CD4-positive, alpha-beta T cell (primary cell): ENCODE results near the gene MAP4K3. TPM values are rescaled to one million over a fixed set of nuclear protein-coding genes. Genes with fewer than 3 reads are reported as not detected.

Experiments
- ATAC-seq: fragments of 200-7000 bp; cut with Tn5 transposase; one replicate; pipeline ENCODE4 v1.10.0; 2022; ENCODE audit warnings: mild to moderate bottlenecking; ENCODE audit not compliant: poor library complexity
- CTCF ChIA-PET: fragments of 350-600 bp; sonication (Branson Sonifier 250); formaldehyde crosslinking; loops from one replicate; lab custom pipeline; 2021; ENCODE audit warnings: antibody characterized with exemption, inconsistent platforms; lab: Charles Lee
- POLR2A ChIA-PET: fragments of 350-600 bp; sonication (Branson Sonifier 250); formaldehyde crosslinking; loops from one replicate; lab custom pipeline; 2021; ENCODE audit warnings: antibody characterized with exemption, inconsistent platforms; lab: Charles Lee
- DNase-seq, 14 experiments: peaks; one replicate each; pipeline ENCODE4 v3.0.0-alpha.2; 2013 to 2020; ENCODE audit warnings: mixed read lengths in 2 of 14
- H3K27ac ChIP-seq, 2 donors: one replicate each; pipeline versions ENCODE4 v1.5.1 to v1.7.0; 2013; ENCODE audit warnings: low read length in 2 of 2, low read depth in 1 of 2, mild to moderate bottlenecking in 1 of 2
- H3K27me3 ChIP-seq, 2 experiments: 1 replicate in 1 of 2; 2 replicates in 1 of 2; pipeline versions ENCODE4 v1.6.1 to v1.7.0; 2013; ENCODE audit warnings: low read length in 2 of 2, control low read depth in 1 of 2, mild to moderate bottlenecking in 1 of 2, moderate library complexity in 1 of 2; ENCODE audit not compliant: insufficient read depth in 2 of 2, control insufficient read depth in 1 of 2
- H3K36me3 ChIP-seq: one replicate; pipeline ENCODE4 v1.6.1; 2013; ENCODE audit warnings: low read length, control low read depth; ENCODE audit not compliant: insufficient read depth
- H3K4me1 ChIP-seq: one replicate; pipeline ENCODE4 v1.6.1; 2013; ENCODE audit warnings: low read length, control low read depth; ENCODE audit not compliant: insufficient read depth
- H3K4me3 ChIP-seq: one replicate; pipeline ENCODE4 v1.5.1; 2013; ENCODE audit warnings: mild to moderate bottlenecking, low read length, moderate library complexity
- H3K9me3 ChIP-seq, 2 experiments: 1 replicate in 1 of 2; 2 replicates in 1 of 2; pipeline versions ENCODE4 v1.6.1 to v1.7.0; 2013; ENCODE audit warnings: low read length in 2 of 2, mild to moderate bottlenecking in 2 of 2, control low read depth in 1 of 2, moderate library complexity in 1 of 2; ENCODE audit not compliant: control insufficient read depth in 1 of 2, insufficient read depth in 1 of 2
- H3K27ac Mint-ChIP-seq: one replicate; pipeline ENCODE4 v1.8.0; 2020; ENCODE audit warnings: mixed read lengths
- H3K27me3 Mint-ChIP-seq: one replicate; pipeline ENCODE4 v1.8.0; 2021; ENCODE audit warnings: mixed read lengths
- H3K36me3 Mint-ChIP-seq: one replicate; pipeline ENCODE4 v1.8.0; 2021; ENCODE audit warnings: low read depth, mixed read lengths
- H3K4me1 Mint-ChIP-seq: one replicate; pipeline ENCODE4 v1.8.0; 2021; ENCODE audit warnings: low read depth, mixed read lengths
- H3K4me3 Mint-ChIP-seq: one replicate; pipeline ENCODE4 v1.8.0; 2020; ENCODE audit warnings: mild to moderate bottlenecking, mixed read lengths
- H3K9me3 Mint-ChIP-seq: one replicate; pipeline ENCODE4 v1.8.0; 2020; ENCODE audit warnings: mixed read lengths
- intact Hi-C, 2 experiments: fragments of 100-400 bp; cut with DNase I in 1 of 2; cut with micrococcal nuclease in 1 of 2; formaldehyde crosslinking; loops; one replicate each; pipeline versions ENCODE4 v1.15.1 to v1.9.0; 2023 to 2025; cut with DNase I, micrococcal nuclease
- total RNA-seq, 174 experiments: library from RNA in 2 of 174; stranded (reverse) in 2 of 174; gene quantifications; one replicate each; pipeline ENCODE4 v1.2.3 and lab custom pipeline; 2021 to 2026
- TF ChIP-seq, protein P1 (sequence below): fragments of 200-600 bp; IDR thresholded peaks from one replicate; pipeline ENCODE4 v1.8.0; 2022; ENCODE audit warnings: antibody characterized with exemption, mild to moderate bottlenecking

MAP4K3 gene
- total RNA-seq, 2 experiments from 2014 or later = 18.4 to 22.5 TPM

DNA sequence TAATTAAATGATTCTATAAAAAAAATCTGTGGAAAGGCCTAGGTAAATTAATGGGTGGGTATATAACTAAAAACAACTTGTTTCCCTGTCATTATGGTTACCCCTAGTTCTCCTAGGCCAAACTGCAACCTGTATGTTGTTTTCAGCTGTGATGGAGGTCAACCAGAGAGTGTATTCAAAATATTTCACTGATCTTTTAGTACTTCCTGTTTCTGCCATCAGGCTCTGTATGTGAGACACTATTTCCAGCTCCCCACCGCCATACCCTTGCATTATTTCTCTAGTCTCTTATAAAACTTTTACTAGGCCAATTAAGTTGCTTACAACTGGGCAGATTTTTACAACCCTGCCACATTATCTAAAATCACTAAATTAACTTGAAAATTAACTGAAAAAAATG lies 172.4 kb downstream of the MAP4K3 start:
- Histone ChIP-seq H3K27ac (no peak overlapping the region), H3K4me3 (no peak overlapping the region), H3K4me1 (no peaks in the 10 kb centered on the region), H3K27me3 (no peaks in the 10 kb centered on the region), H3K9me3 (no peaks in the 10 kb centered on the region), H3K36me3 (no peaks in the 10 kb centered on the region)
- Mint-ChIP-seq H3K36me3 (peaks cover 52% of the 10 kb centered on the region), H3K9me3 (no peaks in the 10 kb centered on the region), H3K27me3 (no peaks in the 10 kb centered on the region), H3K4me3 (no peak overlapping the region), H3K4me1 (peaks cover 9% of the 10 kb centered on the region), H3K27ac (no peak overlapping the region)
- DNase-seq (no peak), ATAC-seq (no peak)
- TF ChIP-seq, protein P1, sequence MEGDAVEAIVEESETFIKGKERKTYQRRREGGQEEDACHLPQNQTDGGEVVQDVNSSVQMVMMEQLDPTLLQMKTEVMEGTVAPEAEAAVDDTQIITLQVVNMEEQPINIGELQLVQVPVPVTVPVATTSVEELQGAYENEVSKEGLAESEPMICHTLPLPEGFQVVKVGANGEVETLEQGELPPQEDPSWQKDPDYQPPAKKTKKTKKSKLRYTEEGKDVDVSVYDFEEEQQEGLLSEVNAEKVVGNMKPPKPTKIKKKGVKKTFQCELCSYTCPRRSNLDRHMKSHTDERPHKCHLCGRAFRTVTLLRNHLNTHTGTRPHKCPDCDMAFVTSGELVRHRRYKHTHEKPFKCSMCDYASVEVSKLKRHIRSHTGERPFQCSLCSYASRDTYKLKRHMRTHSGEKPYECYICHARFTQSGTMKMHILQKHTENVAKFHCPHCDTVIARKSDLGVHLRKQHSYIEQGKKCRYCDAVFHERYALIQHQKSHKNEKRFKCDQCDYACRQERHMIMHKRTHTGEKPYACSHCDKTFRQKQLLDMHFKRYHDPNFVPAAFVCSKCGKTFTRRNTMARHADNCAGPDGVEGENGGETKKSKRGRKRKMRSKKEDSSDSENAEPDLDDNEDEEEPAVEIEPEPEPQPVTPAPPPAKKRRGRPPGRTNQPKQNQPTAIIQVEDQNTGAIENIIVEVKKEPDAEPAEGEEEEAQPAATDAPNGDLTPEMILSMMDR = no peak
- intact Hi-C loops = no loop called here
- ChIA-PET CTCF (no interaction called here), POLR2A (no interaction called here)

DNA sequence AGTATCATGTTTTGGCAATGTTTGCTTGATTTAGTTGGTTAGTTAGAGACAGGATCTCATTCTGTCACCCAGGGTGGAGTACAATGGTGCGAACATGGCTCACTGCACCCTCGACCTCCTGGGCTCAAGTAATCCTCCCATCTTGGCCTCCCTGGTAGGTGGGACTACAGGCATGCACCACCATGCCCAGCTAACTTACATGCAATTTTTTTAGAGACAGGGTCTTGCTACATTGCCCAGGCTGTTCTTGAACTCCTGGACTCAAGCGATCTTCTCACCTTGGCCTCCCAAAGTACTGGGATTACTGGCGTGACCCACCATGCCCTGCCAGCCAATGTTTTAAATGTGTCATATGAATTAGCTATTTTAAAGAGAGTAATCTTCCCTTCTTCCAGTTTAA lies 177.0 kb downstream of the MAP4K3 start:
- H3K9me3 ChIP-seq = no peaks in the 10 kb centered on the region
- CTCF ChIA-PET = no interaction called here
- no peaks in the 10 kb centered on the region for H3K27me3 ChIP-seq
- no peaks in the 10 kb centered on the region for H3K4me1 ChIP-seq
- H3K36me3 Mint-ChIP-seq = peaks cover 59% of the 10 kb centered on the region
- DNase-seq = no peak
- no peaks in the 10 kb centered on the region for H3K4me1 Mint-ChIP-seq
- peaks cover 5% of the 10 kb centered on the region for H3K36me3 ChIP-seq
- H3K27ac Mint-ChIP-seq = no peak overlapping the region
- intact Hi-C loops = no loop called here
- H3K9me3 Mint-ChIP-seq = no peaks in the 10 kb centered on the region
- H3K4me3 ChIP-seq = no peak overlapping the region
- POLR2A ChIA-PET = no interaction called here
- no peaks in the 10 kb centered on the region for H3K27me3 Mint-ChIP-seq
- TF ChIP-seq, protein P1 = no peak
- no peak overlapping the region for H3K27ac ChIP-seq
- H3K4me3 Mint-ChIP-seq = no peak overlapping the region
- ATAC-seq = no peak

DNA sequence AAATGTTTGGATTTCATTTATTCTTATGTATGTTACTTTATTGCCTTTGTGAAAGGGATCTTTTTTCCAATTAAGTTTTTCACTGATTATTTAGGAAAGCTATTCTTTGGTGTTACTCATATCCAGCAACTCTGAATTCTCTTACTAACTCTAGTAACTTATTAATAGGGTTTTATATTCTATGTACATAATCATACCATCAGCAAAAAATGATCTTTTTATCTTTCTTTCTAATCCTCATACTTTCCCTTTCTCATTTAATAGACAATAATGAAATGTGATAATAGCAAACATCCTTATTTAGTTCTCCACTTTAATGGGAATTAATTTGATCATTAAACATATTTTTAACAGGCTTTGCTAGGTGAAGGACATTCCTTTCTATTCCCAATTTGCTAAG lies 181.0 kb downstream of the MAP4K3 start:
- no peak overlapping the region for H3K27ac ChIP-seq
- CTCF ChIA-PET = no interaction called here
- peaks cover 21% of the 10 kb centered on the region for H3K36me3 ChIP-seq
- POLR2A ChIA-PET = no interaction called here
- H3K9me3 ChIP-seq = peaks cover 0 to under 1% of the 10 kb centered on the region in 2 experiments
- no peak overlapping the region for H3K4me3 ChIP-seq
- Mint-ChIP-seq H3K4me1 (no peaks in the 10 kb centered on the region), H3K4me3 (no peak overlapping the region), H3K27ac (no peak overlapping the region), H3K27me3 (no peaks in the 10 kb centered on the region), H3K9me3 (no peaks in the 10 kb centered on the region), H3K36me3 (peaks cover 72% of the 10 kb centered on the region)
- TF ChIP-seq, protein P1 = no peak
- intact Hi-C loops = no loop called here
- no peak for DNase-seq
- no peak for ATAC-seq
- no peaks in the 10 kb centered on the region for H3K27me3 ChIP-seq
- no peaks in the 10 kb centered on the region for H3K4me1 ChIP-seq
